ENCODE measurements around the gene TECTA.
A peak's percentile ranks its signal among the peaks of the same experiment; 100 is the strongest.

The TECTA gene

DNA sequence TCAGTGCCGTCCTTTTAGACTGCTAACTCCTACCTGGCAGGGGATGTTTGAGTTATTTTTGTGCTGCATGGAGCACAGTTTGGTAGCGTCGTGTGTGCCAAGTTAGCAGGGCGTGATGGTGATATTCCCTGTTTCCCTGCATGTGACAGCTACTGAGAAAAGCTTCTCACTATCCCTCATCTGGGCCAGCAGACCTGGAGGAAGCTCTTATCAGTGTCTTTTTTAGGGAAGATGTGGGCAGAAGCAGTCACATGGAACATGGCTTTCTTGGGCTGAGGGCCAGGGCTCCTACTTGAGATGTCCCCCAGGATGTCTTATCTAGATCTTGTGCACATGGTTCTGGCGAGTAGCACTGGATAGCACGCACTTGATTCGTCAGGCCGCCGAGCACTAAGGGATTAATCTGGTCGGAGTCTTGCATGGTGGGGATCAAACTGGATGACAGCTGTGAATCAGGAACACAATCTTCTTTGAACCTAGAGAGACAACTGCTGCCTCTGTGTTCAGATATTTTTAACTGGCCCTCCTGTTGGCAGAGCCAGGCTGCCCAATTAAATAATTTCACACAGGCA is 33.8 kb downstream of the TECTA start:
- Histone ChIP-seq H3K9me3 (no peaks in the 10 kb centered on the region), H3K27me3 (no peaks in the 10 kb centered on the region), H3K4me3 (ENCODE audit: low read depth, low read length) (no peak overlapping the region), H3K4me1 (peaks cover 9% of the 10 kb centered on the region), H3K36me3 (no peaks in the 10 kb centered on the region)
- no peak for TF ChIP-seq CTCF (IDR thresholded peaks at IDR 0.05; ENCODE audit: low read depth, low read length)
- peak; percentile 27 for DNase-seq

- no peak for DNase-seq
- no peaks in the 10 kb centered on the region for H3K36me3 ChIP-seq
- no peak overlapping the region for H3K4me3 ChIP-seq (ENCODE audit: low read depth, low read length)
- no peak for TF ChIP-seq CTCF (IDR thresholded peaks at IDR 0.05; ENCODE audit: low read depth, low read length)
- H3K9me3 ChIP-seq: no peaks in the 10 kb centered on the region
- H3K4me1 ChIP-seq: peaks cover 9% of the 10 kb centered on the region
- H3K27me3 ChIP-seq: no peaks in the 10 kb centered on the region
Observed at GRCh38 chr11:121137005-121137404, 36.0 kb downstream of the TECTA start.

GRCh38 chr11:121138259-121138658 is 37.2 kb downstream of the TECTA start:
- no peak for TF ChIP-seq CTCF (IDR thresholded peaks at IDR 0.05; ENCODE audit: low read depth, low read length)
- no peaks in the 10 kb centered on the region for H3K9me3 ChIP-seq
- peaks cover 7% of the 10 kb centered on the region for H3K4me1 ChIP-seq
- H3K36me3 ChIP-seq: no peaks in the 10 kb centered on the region
- H3K27me3 ChIP-seq: no peaks in the 10 kb centered on the region
- no peak overlapping the region for H3K4me3 ChIP-seq (ENCODE audit: low read depth, low read length)
- DNase-seq: no peak

- Histone ChIP-seq H3K4me3 (ENCODE audit: low read depth, low read length) (no peak overlapping the region), H3K4me1 (no peaks in the 10 kb centered on the region; the same call in none of the 2 replicates), H3K36me3 (no peaks in the 10 kb centered on the region), H3K9me3 (no peaks in the 10 kb centered on the region), H3K27me3 (no peaks in the 10 kb centered on the region)
- no peak for TF ChIP-seq CTCF (IDR thresholded peaks at IDR 0.05; ENCODE audit: low read depth, low read length)
- DNase-seq: no peak
Observed at GRCh38 chr11:121140369-121140768, 39.3 kb downstream of the TECTA start.

- H3K27me3 ChIP-seq: no peaks in the 10 kb centered on the region
- no peaks in the 10 kb centered on the region; the same call in 1 of the 2 replicates for H3K4me1 ChIP-seq
- no peak for TF ChIP-seq CTCF (IDR thresholded peaks at IDR 0.05; ENCODE audit: low read depth, low read length)
- H3K36me3 ChIP-seq: no peaks in the 10 kb centered on the region; the same call in 1 of the 2 replicates
- no peak for DNase-seq
- H3K4me3 ChIP-seq (ENCODE audit: low read depth, low read length): no peak overlapping the region
- no peaks in the 10 kb centered on the region for H3K9me3 ChIP-seq
Observed at GRCh38 chr11:121141066-121141465, 40.0 kb downstream of the TECTA start.

- no peaks in the 10 kb centered on the region for H3K27me3 ChIP-seq
- no peak for TF ChIP-seq CTCF (IDR thresholded peaks at IDR 0.05; ENCODE audit: low read depth, low read length)
- no peak for DNase-seq
- no peaks in the 10 kb centered on the region; the same call in 1 of the 2 replicates for H3K36me3 ChIP-seq
- H3K4me1 ChIP-seq: no peaks in the 10 kb centered on the region; the same call in 1 of the 2 replicates
- no peaks in the 10 kb centered on the region for H3K9me3 ChIP-seq
- H3K4me3 ChIP-seq (ENCODE audit: low read depth, low read length): no peak overlapping the region
Observed at GRCh38 chr11:121143921-121144320, 42.9 kb downstream of the TECTA start.

Measured in BE2C (cell line).